ENCODE results near the gene UST. TPM values are rescaled to one million over a fixed set of nuclear protein-coding genes. Genes with fewer than 3 reads are reported as not detected.

The UST gene
- total RNA-seq, 1 donor from 2014 or later, result 33.3 TPM

- H4K20me1 ChIP-seq (ENCODE audit: low read depth), result no peaks in the 10 kb centered on the region
- H2AFZ ChIP-seq (replicated peaks), result no peak overlapping the region
- no peaks in the 10 kb centered on the region for H3K9me3 ChIP-seq (ENCODE audit: low read depth)
- H3K4me1 ChIP-seq, result peaks cover 7% of the 10 kb centered on the region
- no peak for DNase-seq (ENCODE audit: low spot score)
- Mint-ChIP-seq H3K9me3 (peaks cover 11% of the 10 kb centered on the region), H3K27me3 (ENCODE audit: insufficient read depth, low read depth) (no peaks in the 10 kb centered on the region), H3K36me3 (peaks cover 3% of the 10 kb centered on the region), H3K4me3 (no peak overlapping the region), H3K4me1 (peaks cover 10% of the 10 kb centered on the region), H3K27ac (no peak overlapping the region)
- no peaks in the 10 kb centered on the region for H3K36me3 ChIP-seq
- no peak overlapping the region for H3K27ac ChIP-seq
- H3K4me2 ChIP-seq, result no peak overlapping the region
- no peak overlapping the region for H3K4me3 ChIP-seq
- H3K9ac ChIP-seq, result no peak overlapping the region
- no peaks in the 10 kb centered on the region for H3K79me2 ChIP-seq (ENCODE audit: low read depth)
- H3K27me3 ChIP-seq, result no peaks in the 10 kb centered on the region
- H3F3A ChIP-seq (ENCODE audit: low read depth), result no peaks in the 10 kb centered on the region
- TF ChIP-seq CTCF (IDR thresholded peaks at IDR 0.05) (no peak), EZH2phosphoT487 (IDR thresholded peaks at IDR 0.05) (no peak), EZH2 (IDR thresholded peaks at IDR 0.05) (no peak)
Measured at GRCh38 chr6:149109397-149110070, 362.7 kb downstream of the UST start.

- Histone ChIP-seq H3F3A (ENCODE audit: low read depth) (no peaks in the 10 kb centered on the region), H4K20me1 (ENCODE audit: low read depth) (no peaks in the 10 kb centered on the region), H3K9ac (no peak overlapping the region), H3K27me3 (no peaks in the 10 kb centered on the region), H3K4me2 (no peak overlapping the region), H3K4me3 (no peak overlapping the region), H3K36me3 (no peaks in the 10 kb centered on the region), H3K4me1 (peaks cover 7% of the 10 kb centered on the region), H3K27ac (no peak overlapping the region), H3K79me2 (ENCODE audit: low read depth) (no peaks in the 10 kb centered on the region), H3K9me3 (ENCODE audit: low read depth) (no peaks in the 10 kb centered on the region), H2AFZ (replicated peaks) (no peak overlapping the region)
- H3K4me3 Mint-ChIP-seq, result no peak overlapping the region
- no peak overlapping the region for H3K27ac Mint-ChIP-seq
- peaks cover 11% of the 10 kb centered on the region for H3K9me3 Mint-ChIP-seq
- H3K27me3 Mint-ChIP-seq (ENCODE audit: insufficient read depth, low read depth), result no peaks in the 10 kb centered on the region
- no peak for DNase-seq (ENCODE audit: low spot score)
- no peak for TF ChIP-seq EZH2phosphoT487 (IDR thresholded peaks at IDR 0.05)
- TF ChIP-seq EZH2 (IDR thresholded peaks at IDR 0.05), result no peak
- no peak for TF ChIP-seq CTCF (IDR thresholded peaks at IDR 0.05)
- peaks cover 3% of the 10 kb centered on the region for H3K36me3 Mint-ChIP-seq
- H3K4me1 Mint-ChIP-seq, result peaks cover 10% of the 10 kb centered on the region
Measured at GRCh38 chr6:149111556-149112115, 364.8 kb downstream of the UST start.

- no peak for DNase-seq (ENCODE audit: low spot score)
- H3K27ac Mint-ChIP-seq, result no peak overlapping the region
- Histone ChIP-seq H3K9ac (no peak overlapping the region), H3F3A (ENCODE audit: low read depth) (no peaks in the 10 kb centered on the region), H3K27ac (no peak overlapping the region), H3K79me2 (ENCODE audit: low read depth) (no peaks in the 10 kb centered on the region), H3K27me3 (no peaks in the 10 kb centered on the region), H3K4me2 (no peak overlapping the region), H2AFZ (replicated peaks) (no peak overlapping the region), H3K4me1 (peaks cover 2% of the 10 kb centered on the region), H3K36me3 (no peaks in the 10 kb centered on the region), H4K20me1 (ENCODE audit: low read depth) (no peaks in the 10 kb centered on the region), H3K9me3 (ENCODE audit: low read depth) (no peaks in the 10 kb centered on the region), H3K4me3 (no peak overlapping the region)
- no peaks in the 10 kb centered on the region for H3K27me3 Mint-ChIP-seq (ENCODE audit: insufficient read depth, low read depth)
- peaks cover 3% of the 10 kb centered on the region for H3K36me3 Mint-ChIP-seq
- H3K9me3 Mint-ChIP-seq, result peaks cover 11% of the 10 kb centered on the region
- TF ChIP-seq EZH2 (IDR thresholded peaks at IDR 0.05), result no peak
- no peak for TF ChIP-seq CTCF (IDR thresholded peaks at IDR 0.05)
- no peak for TF ChIP-seq EZH2phosphoT487 (IDR thresholded peaks at IDR 0.05)
- H3K4me1 Mint-ChIP-seq, result peaks cover 6% of the 10 kb centered on the region
- no peak overlapping the region for H3K4me3 Mint-ChIP-seq
Measured at GRCh38 chr6:149112976-149113375, 366.1 kb downstream of the UST start.
